NCI-H774 (cell line): ENCODE data around the gene VAMP2.

Experiments
- DNase-seq: peaks from one replicate; lab custom pipeline; 2025; lab: John Stamatoyannopoulos, UW

Gene VAMP2

GRCh38 chr17:8122924-8123694 lies 39.6 kb downstream of the VAMP2 start:
- no peak for DNase-seq

GRCh38 chr17:8122422-8122923 lies 40.3 kb downstream of the VAMP2 start:
- DNase-seq, result no peak

- no peak for DNase-seq
Observed at GRCh38 chr17:8121681-8122421, 40.9 kb downstream of the VAMP2 start.

- no peak for DNase-seq
Observed at GRCh38 chr17:8121407-8121680, 41.4 kb downstream of the VAMP2 start.

- peak; percentile 24 for DNase-seq
Observed at GRCh38 chr17:8120520-8121406, 42.0 kb downstream of the VAMP2 start.

- peak; percentile 65 for DNase-seq
Observed at GRCh38 chr17:8119581-8120519, 42.9 kb downstream of the VAMP2 start.

GRCh38 chr17:8118769-8119580 lies 43.8 kb downstream of the VAMP2 start:
- peak; percentile 52 for DNase-seq

GRCh38 chr17:8117980-8118768 lies 44.6 kb downstream of the VAMP2 start, which contains the start of gene ALOXE3:
Gene ALOXE3, minus strand, starts transcription at chr17:8118514. Its CDS starts 524 bp downstream, at chr17:8117990.
- DNase-seq, result no peak

- DNase-seq, result no peak
Observed at GRCh38 chr17:8117367-8117979, 45.3 kb downstream of the VAMP2 start.

- no peak for DNase-seq
Observed at GRCh38 chr17:8116776-8117175, 46.0 kb downstream of the VAMP2 start.

GRCh38 chr17:8110907-8111306 lies 51.8 kb downstream of the VAMP2 start:
- no peak for DNase-seq

GRCh38 chr17:8110456-8110804 lies 52.3 kb downstream of the VAMP2 start:
- DNase-seq, result no peak

GRCh38 chr17:8109661-8110455 lies 52.9 kb downstream of the VAMP2 start:
- no peak for DNase-seq
